HG03558 (cell line): ENCODE data around the gene MAPK1.

Experiments
- ATAC-seq: cut with Tn5 transposase; IDR thresholded peaks from one replicate; pipeline ENCODE4 v1.9.1; 2021; ENCODE audit warnings: moderate number of reproducible peaks; ENCODE audit not compliant: unreplicated experiment; ENCODE audit errors: extremely low read depth

The MAPK1 gene

GRCh38 chr22:21711851-21712250 is 155.6 kb downstream of the MAPK1 start:
- ATAC-seq, result no peak

- ATAC-seq, result no peak
These were observed 157.3 kb downstream of the MAPK1 start for GRCh38 chr22:21710156-21710555.

- ATAC-seq, result no peak
These were observed 157.8 kb downstream of the MAPK1 start for GRCh38 chr22:21709688-21710087.

- ATAC-seq, result no peak
These were observed 158.5 kb downstream of the MAPK1 start for GRCh38 chr22:21708960-21709359.

- no peak for ATAC-seq
These were observed 159.8 kb downstream of the MAPK1 start for GRCh38 chr22:21707677-21708076.
